Measurements from ENCODE around the gene KANSL1. TPM values are rescaled to one million over a fixed set of nuclear protein-coding genes. Genes with fewer than 3 reads are reported as not detected.
"Not testable (repeated sequence)": the region's sequence is repeated elsewhere in the genome, so short reads cannot be mapped to it uniquely, and the experiment has no call there.

KANSL1 gene
- polyA plus RNA-seq, 3 donors, result 3.1 to 31.9 (median 4.6) TPM

- Histone ChIP-seq H3K9ac (ENCODE audit: insufficient read depth, low read length, poor library complexity, severe bottlenecking) (no peak overlapping the region), H4K20me1 (ENCODE audit: insufficient read depth, low read length) (no peaks in the 10 kb centered on the region), H3K4me3 (replicated peaks in 1 of 3; ENCODE audit: low read depth in 2 of 3, low read length in 3 of 3) (no peak overlapping the region), H3K27ac (ENCODE audit: low read depth in 1 of 2, low read length in 2 of 2) (no peak overlapping the region), H3K79me2 (ENCODE audit: insufficient read depth, low read length) (no peaks in the 10 kb centered on the region), H3K9me3 (replicated peaks in 1 of 2; ENCODE audit: control insufficient read depth in 1 of 2, insufficient read depth in 1 of 2, low read length in 2 of 2) (no peaks in the 10 kb centered on the region), H3K4me2 (replicated peaks; ENCODE audit: extremely low read depth, low read length, poor library complexity, severe bottlenecking) (no peak overlapping the region), H3K36me3 (replicated peaks in 1 of 2; ENCODE audit: control insufficient read depth in 1 of 2, insufficient read depth in 2 of 2, low read length in 2 of 2) (no peaks in the 10 kb centered on the region), H2AFZ (ENCODE audit: insufficient read depth, low read depth, low read length, poor library complexity, severe bottlenecking) (no peak overlapping the region), H3K4me1 (ENCODE audit: control insufficient read depth in 1 of 2, insufficient read depth in 2 of 2, low read length in 2 of 2) (no peaks in the 10 kb centered on the region), H3K27me3 (ENCODE audit: control insufficient read depth in 2 of 2, insufficient read depth in 2 of 2, low read length in 2 of 2) (no peaks in the 10 kb centered on the region)
- WGBS (ENCODE audit: insufficient coverage), result 94% methylated on average over 5 of the region's 9 CpGs
- DNase-seq, result no peak
- intact Hi-C loops (cut with micrococcal nuclease), result no loop called here
- Mint-ChIP-seq H3K9me3 (no peaks in the 10 kb centered on the region), H3K27me3 (ENCODE audit: low read depth in 3 of 3) (peaks cover 6 to 17% (median 8%) of the 10 kb centered on the region in 3 donors), H3K4me1 (no peaks in the 10 kb centered on the region), H3K27ac (no peak overlapping the region), H3K4me3 (no peak overlapping the region), H3K36me3 (no peaks in the 10 kb centered on the region)
- TF ChIP-seq CTCF (IDR thresholded peaks at IDR 0.05), result no peak
Observed at GRCh38 chr17:46008591-46008990, 184.6 kb downstream of the KANSL1 start.

DNA sequence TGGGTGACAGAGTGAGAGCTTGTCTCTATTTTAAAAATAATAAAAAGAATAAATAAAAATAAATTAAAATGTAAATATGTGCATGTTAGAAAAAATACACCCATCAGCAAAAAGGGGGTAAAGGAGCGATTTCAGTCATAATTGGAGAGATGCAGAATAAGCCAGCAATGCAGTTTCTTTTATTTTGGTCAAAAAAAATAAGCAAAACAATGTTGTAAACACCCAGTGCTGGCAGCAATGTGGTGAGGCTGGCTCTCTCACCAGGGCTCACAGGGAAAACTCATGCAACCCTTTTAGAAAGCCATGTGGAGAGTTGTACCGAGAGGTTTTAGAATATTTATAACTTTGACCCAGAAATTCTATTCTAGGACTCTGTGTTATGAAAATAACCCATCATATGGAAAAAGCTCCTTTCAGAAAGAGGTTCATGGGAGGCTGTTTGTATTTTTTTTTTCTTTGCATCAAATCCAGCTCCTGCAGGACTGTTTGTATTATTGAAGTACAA is 185.7 kb downstream of the KANSL1 start:
- Histone ChIP-seq H4K20me1 (ENCODE audit: insufficient read depth, low read length) (no peaks in the 10 kb centered on the region), H3K79me2 (ENCODE audit: insufficient read depth, low read length) (no peaks in the 10 kb centered on the region), H3K9me3 (replicated peaks in 1 of 2; ENCODE audit: control insufficient read depth in 1 of 2, insufficient read depth in 1 of 2, low read length in 2 of 2) (no peaks in the 10 kb centered on the region), H3K27me3 (ENCODE audit: control insufficient read depth in 2 of 2, insufficient read depth in 2 of 2, low read length in 2 of 2) (no peaks in the 10 kb centered on the region), H3K4me1 (ENCODE audit: control insufficient read depth in 1 of 2, insufficient read depth in 2 of 2, low read length in 2 of 2) (no peaks in the 10 kb centered on the region), H2AFZ (ENCODE audit: insufficient read depth, low read depth, low read length, poor library complexity, severe bottlenecking) (no peak overlapping the region), H3K27ac (ENCODE audit: low read depth in 1 of 2, low read length in 2 of 2) (no peak overlapping the region), H3K36me3 (replicated peaks in 1 of 2; ENCODE audit: control insufficient read depth in 1 of 2, insufficient read depth in 2 of 2, low read length in 2 of 2) (no peaks in the 10 kb centered on the region), H3K4me2 (replicated peaks; ENCODE audit: extremely low read depth, low read length, poor library complexity, severe bottlenecking) (no peak overlapping the region), H3K4me3 (replicated peaks in 1 of 3; ENCODE audit: low read depth in 2 of 3, low read length in 3 of 3) (no peak overlapping the region), H3K9ac (ENCODE audit: insufficient read depth, low read length, poor library complexity, severe bottlenecking) (no peak overlapping the region)
- Mint-ChIP-seq H3K9me3 (no peaks in the 10 kb centered on the region), H3K4me3 (no peak overlapping the region), H3K4me1 (no peaks in the 10 kb centered on the region), H3K27ac (no peak overlapping the region), H3K36me3 (no peaks in the 10 kb centered on the region), H3K27me3 (ENCODE audit: low read depth in 3 of 3) (peaks cover 6 to 17% (median 8%) of the 10 kb centered on the region in 3 donors)
- intact Hi-C loops (cut with micrococcal nuclease), result no loop called here
- TF ChIP-seq CTCF (IDR thresholded peaks at IDR 0.05), result no peak
- no peak for DNase-seq
- no CpG with 5 or more reads among the region's 2 CpGs for WGBS (ENCODE audit: insufficient coverage)

DNA sequence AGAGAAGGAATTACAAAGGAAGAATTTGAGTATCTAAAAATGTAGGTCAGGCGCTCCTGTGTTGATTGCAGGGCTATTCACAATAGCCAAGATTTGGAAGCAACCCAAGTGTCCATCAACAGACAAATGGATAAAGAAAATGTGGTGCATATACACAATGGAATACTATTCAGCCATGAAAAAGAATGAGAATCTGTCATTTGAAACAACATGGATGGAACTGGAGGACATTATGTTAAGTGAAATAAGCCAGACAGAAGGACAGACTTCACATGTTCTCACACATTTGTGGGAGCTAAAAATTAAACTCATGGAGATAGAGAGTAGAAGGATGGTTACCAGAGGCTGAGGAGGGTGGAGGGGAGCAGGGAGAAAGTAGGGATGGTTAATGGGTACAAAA is 187.1 kb downstream of the KANSL1 start:
- H3K9me3 ChIP-seq (replicated peaks in 1 of 2; ENCODE audit: control insufficient read depth in 1 of 2, insufficient read depth in 1 of 2, low read length in 2 of 2); H3K4me2 ChIP-seq (replicated peaks; ENCODE audit: extremely low read depth, low read length, poor library complexity, severe bottlenecking); H3K4me1 ChIP-seq (ENCODE audit: control insufficient read depth in 1 of 2, insufficient read depth in 2 of 2, low read length in 2 of 2); H3K4me3 Mint-ChIP-seq; H3K27ac ChIP-seq (ENCODE audit: low read depth in 1 of 2, low read length in 2 of 2); H3K9me3 Mint-ChIP-seq; H3K79me2 ChIP-seq (ENCODE audit: insufficient read depth, low read length); H3K27me3 ChIP-seq (ENCODE audit: control insufficient read depth in 2 of 2, insufficient read depth in 2 of 2, low read length in 2 of 2); H3K36me3 ChIP-seq (replicated peaks in 1 of 2; ENCODE audit: control insufficient read depth in 1 of 2, insufficient read depth in 2 of 2, low read length in 2 of 2); intact Hi-C loops (cut with micrococcal nuclease); H3K4me3 ChIP-seq (replicated peaks in 1 of 3; ENCODE audit: low read depth in 2 of 3, low read length in 3 of 3); DNase-seq; H3K4me1 Mint-ChIP-seq; H3K9ac ChIP-seq (ENCODE audit: insufficient read depth, low read length, poor library complexity, severe bottlenecking); H2AFZ ChIP-seq (ENCODE audit: insufficient read depth, low read depth, low read length, poor library complexity, severe bottlenecking); H4K20me1 ChIP-seq (ENCODE audit: insufficient read depth, low read length); H3K36me3 Mint-ChIP-seq: not testable (repeated sequence)
- Mint-ChIP-seq H3K27ac (peak overlapping the region in 1 of 7 donors; percentile 21), H3K27me3 (ENCODE audit: low read depth in 3 of 3) (peaks cover 4 to 16% (median 10%) of the 10 kb centered on the region in 3 donors)
- WGBS (ENCODE audit: insufficient coverage), result no CpG with 5 or more reads among the region's 1 CpG

Measured in CD14-positive monocyte (primary cell).